Loucy (cell line): Measurements from ENCODE around the gene EIF5A.

ENCODE experiments used
- H2AFZ ChIP-seq: fragments of 200-600 bp; sonication (generic); 2 replicates; pipeline ENCODE4 v1.6.0; 2016; ENCODE audit warnings: antibody characterized with exemption, mild to moderate bottlenecking, low read length, moderate library complexity
- H3F3A ChIP-seq: fragments of 200-600 bp; 2 replicates; pipeline ENCODE4 v1.6.0; 2016; ENCODE audit warnings: antibody characterized with exemption, low read depth, mild to moderate bottlenecking
- H3K27me3 ChIP-seq: fragments of 200-600 bp; sonication (generic); 2 replicates; pipeline ENCODE4 v1.6.1; 2014; ENCODE audit warnings: low read length, mild to moderate bottlenecking; ENCODE audit not compliant: insufficient read depth, poor library complexity, severe bottlenecking
- H3K36me3 ChIP-seq: fragments of 200-600 bp; sonication (generic); 2 replicates; pipeline ENCODE4 v1.6.1; 2016; ENCODE audit warnings: low read length; ENCODE audit not compliant: insufficient read depth
- H3K4me1 ChIP-seq: fragments of 200-600 bp; sonication (generic); 2 replicates; pipeline ENCODE4 v1.5.1; 2014; ENCODE audit warnings: low read length, mild to moderate bottlenecking; ENCODE audit not compliant: insufficient read depth, poor library complexity, severe bottlenecking
- H3K4me2 ChIP-seq: fragments of 200-600 bp; sonication (generic); 2 replicates; pipeline ENCODE4 v1.6.0; 2014; ENCODE audit warnings: antibody characterized with exemption, low read length, low read depth, mild to moderate bottlenecking; ENCODE audit not compliant: poor library complexity, severe bottlenecking
- H3K4me3 ChIP-seq: fragments of 200-600 bp; sonication (generic); 2 replicates; pipeline ENCODE4 v1.5.1; 2014; ENCODE audit warnings: low read length, mild to moderate bottlenecking, mixed read lengths; ENCODE audit not compliant: poor library complexity, severe bottlenecking
- H3K79me2 ChIP-seq: fragments of 200-600 bp; sonication (generic); 2 replicates; pipeline ENCODE4 v1.6.1; 2014; ENCODE audit warnings: low read length; ENCODE audit not compliant: insufficient read depth
- H3K9ac ChIP-seq: fragments of 200-600 bp; sonication (generic); 2 replicates; pipeline ENCODE4 v1.6.0; 2014; ENCODE audit warnings: mild to moderate bottlenecking, low read depth, low read length, moderate library complexity; ENCODE audit not compliant: poor library complexity, severe bottlenecking
- H3K9me2 ChIP-seq: fragments of 200-600 bp; sonication (generic); replicated peaks from 2 replicates; pipeline ENCODE4 v1.6.1; 2016; ENCODE audit warnings: low read depth, low read length, mixed read lengths
- H3K9me3 ChIP-seq: fragments of 200-600 bp; sonication (generic); 2 replicates; pipeline ENCODE4 v1.6.1; 2014; ENCODE audit warnings: mild to moderate bottlenecking, antibody characterized with exemption, low read length, low read depth; ENCODE audit not compliant: insufficient read depth
- H4K20me1 ChIP-seq: fragments of 200-600 bp; sonication (generic); 2 replicates; pipeline ENCODE4 v1.6.0; 2014; ENCODE audit warnings: antibody characterized with exemption, low read length, mild to moderate bottlenecking; ENCODE audit not compliant: insufficient read depth, poor library complexity, severe bottlenecking
- CTCF ChIP-seq: fragments of 200-600 bp; sonication (generic); conservative IDR thresholded peaks from 2 replicates; pipeline ENCODE4 v1.5.1; 2014; ENCODE audit warnings: mild to moderate bottlenecking, antibody characterized with exemption, low read length
- EZH2phosphoT487 ChIP-seq: fragments of 200-600 bp; IDR thresholded peaks from 2 replicates; pipeline ENCODE4 v1.6.1; 2018; ENCODE audit warnings: antibody characterized with exemption, mild to moderate bottlenecking, moderate library complexity, borderline replicate concordance

Gene EIF5A

GRCh38 chr17:7326186-7326585, 18.8 kb downstream of the EIF5A start:
- Histone ChIP-seq H3K9ac (no peak overlapping the region), H3K9me3 (no peaks in the 10 kb centered on the region), H3F3A (no peaks in the 10 kb centered on the region), H3K36me3 (peaks cover 18% of the 10 kb centered on the region; the same call in 1 of the 2 replicates), H3K79me2 (peaks cover 21% of the 10 kb centered on the region), H3K27me3 (no peaks in the 10 kb centered on the region), H2AFZ (no peak overlapping the region), H4K20me1 (peaks cover 5% of the 10 kb centered on the region), H3K4me1 (peaks cover 15% of the 10 kb centered on the region), H3K4me2 (no peak overlapping the region), H3K9me2 (no peaks in the 10 kb centered on the region), H3K4me3 (no peak overlapping the region)
- no peak for TF ChIP-seq EZH2phosphoT487
- no peak for TF ChIP-seq CTCF

GRCh38 chr17:7327056-7327455, 19.6 kb downstream of the EIF5A start:
- no peak overlapping the region for H3K4me3 ChIP-seq

GRCh38 chr17:7327501-7327900, 20.1 kb downstream of the EIF5A start:
- H4K20me1 ChIP-seq = peaks cover 5% of the 10 kb centered on the region
- peaks cover 14% of the 10 kb centered on the region; the same call in 1 of the 2 replicates for H3K36me3 ChIP-seq
- no peak overlapping the region for H2AFZ ChIP-seq
- H3F3A ChIP-seq = no peaks in the 10 kb centered on the region
- peaks cover 24% of the 10 kb centered on the region for H3K4me1 ChIP-seq
- H3K9me2 ChIP-seq = no peaks in the 10 kb centered on the region
- no peak for TF ChIP-seq CTCF
- TF ChIP-seq EZH2phosphoT487 = no peak
- H3K9me3 ChIP-seq = no peaks in the 10 kb centered on the region
- peak overlapping the region; percentile 84 for H3K4me3 ChIP-seq
- H3K4me2 ChIP-seq = peak overlapping the region; percentile 82
- H3K9ac ChIP-seq = peak overlapping the region; percentile 76
- H3K79me2 ChIP-seq = peaks cover 21% of the 10 kb centered on the region
- H3K27me3 ChIP-seq = no peaks in the 10 kb centered on the region

More at GRCh38 chr17:7327056-7327455, 19.6 kb downstream of the EIF5A start:
- H3K9me3 ChIP-seq = no peaks in the 10 kb centered on the region
- TF ChIP-seq EZH2phosphoT487 (no peak), CTCF (no peak)
- peaks cover 21% of the 10 kb centered on the region for H3K79me2 ChIP-seq
- peak overlapping the region; percentile 82 for H3K4me2 ChIP-seq
- no peak overlapping the region for H2AFZ ChIP-seq
- no peaks in the 10 kb centered on the region for H3K27me3 ChIP-seq
- no peak overlapping the region for H3K9ac ChIP-seq
- peaks cover 5% of the 10 kb centered on the region for H4K20me1 ChIP-seq
- no peaks in the 10 kb centered on the region for H3K9me2 ChIP-seq
- H3F3A ChIP-seq = no peaks in the 10 kb centered on the region
- H3K4me1 ChIP-seq = peaks cover 20% of the 10 kb centered on the region
- peaks cover 17% of the 10 kb centered on the region; the same call in 1 of the 2 replicates for H3K36me3 ChIP-seq
